Heart left ventricle (tissue), 13 donors: ENCODE data around the gene CYP46A1.

Source experiments
- CTCF ChIP-seq, 12 donors: fragments of 200-600 bp; sonication (generic) in 4 of 12; IDR thresholded peaks; one replicate each; pipeline versions ENCODE4 v1.5.0 to v1.8.0; 2018 to 2022; ENCODE audit warnings: antibody characterized with exemption in 12 of 12, mild to moderate bottlenecking in 5 of 12
- POLR2A ChIP-seq, 2 donors: fragments of 450-650 bp; IDR thresholded peaks; one replicate each; pipeline ENCODE4 v1.6.1; 2017; ENCODE audit warnings: antibody characterized with exemption in 2 of 2, mild to moderate bottlenecking in 2 of 2, moderate library complexity in 2 of 2
- donor health status: ischemic (EF 13 %, LVEDD 7.1; RV severe dilation, severe dysfunction).
- donor health status: DM: no; HTN: yes; CAD: no.
- donor health status: DM: no; HTN: no; CAD: no.
- donor health status: ischemic (EF 25% LVEDD 6.9; RV normal size, moderate dysfunction).
- donor health status: ischemic (EF 25% LVEDD 5.7; RV mildly dilated, moderate dysfunction).
- donor health status: ischemic (EF 35%, LVEDD 5.7; RV mildly dilated, moderate dysfunction).
- donor health status: nonischemic (EF 11% LVEDD 7.7; RV severe dilation, severe dysfunction).
- donor health status: DM: yes; HTN: yes; CAD: no.
- donor health status: PGD.
- donor health status: ischemic (EF 29% LVEDD 5.4; RV normal size, mild dysfunction).
- donor health status: nonischemic (EF 23%, LVEDD 6.1; RV moderate dilation, normal function).

- TF ChIP-seq CTCF (IDR thresholded peaks at IDR 0.05), result no peak
- TF ChIP-seq POLR2A (IDR thresholded peaks at IDR 0.05), result no peak
Observed at GRCh38 chr14:99742509-99743487, 58.7 kb downstream of the CYP46A1 start.
